ENCODE measurements around the gene RTN3. TPM values are rescaled to one million over a fixed set of nuclear protein-coding genes. Genes with fewer than 3 reads are reported as not detected.

The RTN3 gene, protein sequence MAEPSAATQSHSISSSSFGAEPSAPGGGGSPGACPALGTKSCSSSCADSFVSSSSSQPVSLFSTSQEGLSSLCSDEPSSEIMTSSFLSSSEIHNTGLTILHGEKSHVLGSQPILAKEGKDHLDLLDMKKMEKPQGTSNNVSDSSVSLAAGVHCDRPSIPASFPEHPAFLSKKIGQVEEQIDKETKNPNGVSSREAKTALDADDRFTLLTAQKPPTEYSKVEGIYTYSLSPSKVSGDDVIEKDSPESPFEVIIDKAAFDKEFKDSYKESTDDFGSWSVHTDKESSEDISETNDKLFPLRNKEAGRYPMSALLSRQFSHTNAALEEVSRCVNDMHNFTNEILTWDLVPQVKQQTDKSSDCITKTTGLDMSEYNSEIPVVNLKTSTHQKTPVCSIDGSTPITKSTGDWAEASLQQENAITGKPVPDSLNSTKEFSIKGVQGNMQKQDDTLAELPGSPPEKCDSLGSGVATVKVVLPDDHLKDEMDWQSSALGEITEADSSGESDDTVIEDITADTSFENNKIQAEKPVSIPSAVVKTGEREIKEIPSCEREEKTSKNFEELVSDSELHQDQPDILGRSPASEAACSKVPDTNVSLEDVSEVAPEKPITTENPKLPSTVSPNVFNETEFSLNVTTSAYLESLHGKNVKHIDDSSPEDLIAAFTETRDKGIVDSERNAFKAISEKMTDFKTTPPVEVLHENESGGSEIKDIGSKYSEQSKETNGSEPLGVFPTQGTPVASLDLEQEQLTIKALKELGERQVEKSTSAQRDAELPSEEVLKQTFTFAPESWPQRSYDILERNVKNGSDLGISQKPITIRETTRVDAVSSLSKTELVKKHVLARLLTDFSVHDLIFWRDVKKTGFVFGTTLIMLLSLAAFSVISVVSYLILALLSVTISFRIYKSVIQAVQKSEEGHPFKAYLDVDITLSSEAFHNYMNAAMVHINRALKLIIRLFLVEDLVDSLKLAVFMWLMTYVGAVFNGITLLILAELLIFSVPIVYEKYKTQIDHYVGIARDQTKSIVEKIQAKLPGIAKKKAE
- 61.7 and 71.7 TPM in 2 replicates for total RNA-seq

DNA sequence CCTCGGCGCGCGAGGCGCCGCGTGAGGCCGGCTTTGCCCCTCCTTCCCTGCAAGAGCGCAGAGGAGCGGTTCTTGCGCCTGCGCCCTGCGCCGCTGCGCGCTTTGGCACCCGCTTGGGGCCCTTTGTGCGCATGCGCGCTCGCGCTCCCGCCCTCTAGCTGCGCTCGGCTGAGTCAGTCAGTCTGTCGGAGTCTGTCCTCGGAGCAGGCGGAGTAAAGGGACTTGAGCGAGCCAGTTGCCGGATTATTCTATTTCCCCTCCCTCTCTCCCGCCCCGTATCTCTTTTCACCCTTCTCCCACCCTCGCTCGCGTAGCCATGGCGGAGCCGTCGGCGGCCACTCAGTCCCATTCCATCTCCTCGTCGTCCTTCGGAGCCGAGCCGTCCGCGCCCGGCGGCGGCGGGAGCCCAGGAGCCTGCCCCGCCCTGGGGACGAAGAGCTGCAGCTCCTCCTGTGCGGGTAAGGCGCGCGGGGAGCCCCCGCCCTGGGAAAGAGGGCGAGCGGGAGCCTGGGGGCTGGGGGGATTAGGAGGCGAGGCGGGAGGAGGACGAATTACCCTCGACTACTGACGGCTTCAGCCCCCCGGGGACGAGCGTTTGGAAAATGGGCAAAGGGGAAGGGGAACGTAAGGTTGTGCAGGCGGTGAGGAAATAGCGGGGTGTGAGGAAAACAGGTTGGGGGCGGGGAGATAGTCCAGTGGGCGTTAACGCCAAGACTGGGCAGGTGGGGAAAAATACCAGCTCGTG, at the start of gene RTN3:
TSS of gene RTN3 (plus strand) at position 180 of the 745 bp plus-strand sequence. CDS start at position 317, 137 bp downstream.

DNA sequence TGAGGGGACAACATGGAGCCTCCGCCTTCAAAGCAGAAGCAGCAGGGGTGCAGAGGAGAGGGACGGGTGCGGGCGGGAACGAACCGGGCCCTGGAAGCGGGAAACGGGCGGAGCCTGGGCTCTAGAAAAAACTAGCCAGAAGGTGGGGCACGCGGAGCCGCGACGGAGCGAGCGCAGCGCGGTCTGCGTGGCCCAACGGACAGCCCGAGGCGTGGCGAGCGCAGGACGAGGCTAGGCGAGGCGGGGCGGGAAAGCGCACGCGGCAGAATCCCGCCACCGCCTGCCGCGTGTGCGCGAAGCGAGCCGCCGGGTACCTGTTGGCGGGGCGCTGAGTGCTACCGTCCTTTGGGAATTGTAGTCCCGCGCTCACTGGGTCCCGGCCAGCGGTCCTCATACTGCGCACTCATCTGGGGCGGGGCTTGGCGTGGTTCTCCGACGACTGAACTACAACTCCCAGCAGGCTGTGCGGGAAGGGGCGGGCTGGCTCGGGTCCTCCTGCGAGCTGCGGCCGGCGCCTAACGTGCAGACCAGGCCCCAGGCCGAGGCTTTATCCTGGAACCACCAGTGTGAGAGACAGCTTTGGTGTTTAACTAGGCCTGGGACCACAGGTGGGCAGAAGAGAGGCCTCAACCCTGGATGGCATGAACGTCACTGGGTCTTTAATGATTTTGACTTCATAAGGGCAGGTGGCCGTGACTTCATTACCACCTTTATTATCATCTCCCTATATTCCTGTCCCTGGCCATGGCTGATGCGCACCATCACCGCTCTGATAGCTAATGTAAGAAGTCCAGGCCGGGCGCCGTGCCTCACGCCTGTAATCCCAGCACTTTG, 9.8 kb upstream of the RTN3 start, which contains the start of gene ATL3:
TSS of gene ATL3 (minus strand) at position 55 of the 834 bp plus-strand sequence. CDS start at position 14, 41 bp downstream.

DNA sequence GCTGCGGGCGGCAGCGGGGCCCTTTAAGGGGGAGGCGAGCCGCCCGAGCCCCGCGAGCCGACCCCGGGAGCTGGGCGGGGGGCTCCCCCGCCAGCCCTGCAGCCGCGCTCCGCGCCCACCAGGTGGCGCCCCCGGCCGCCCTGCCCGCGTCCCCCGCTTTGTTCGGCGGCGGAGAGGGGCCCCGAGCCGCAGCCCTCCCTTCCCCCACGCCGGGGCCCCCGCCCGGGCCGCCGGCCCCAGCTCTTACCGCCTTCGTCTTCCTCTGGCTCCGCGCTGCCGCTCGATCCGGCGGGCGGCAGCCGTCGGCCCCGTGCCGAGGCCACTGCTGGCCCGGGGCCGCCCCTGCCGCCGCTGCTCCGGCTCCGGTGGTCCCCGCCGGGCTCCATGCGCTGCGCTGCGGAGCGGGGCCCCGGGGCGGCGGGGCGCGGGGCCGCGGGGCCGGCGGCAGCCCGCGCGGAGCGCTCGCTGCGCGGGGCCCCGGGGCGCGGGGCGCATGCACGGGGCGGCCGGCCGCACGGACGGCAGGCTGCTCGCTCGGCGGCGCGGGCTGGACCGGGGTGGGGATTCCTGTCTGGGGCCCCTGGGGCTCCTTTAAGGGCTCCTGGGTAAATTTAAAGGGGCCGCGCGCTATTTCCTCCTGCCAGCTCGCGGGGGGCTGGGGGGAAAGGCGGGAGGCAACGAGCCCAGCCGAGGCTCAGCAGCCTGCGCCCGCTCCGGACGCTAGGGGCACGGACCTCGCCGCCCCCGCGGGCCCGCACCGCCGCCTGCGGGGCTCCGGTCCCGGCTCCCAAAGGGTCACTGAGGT, 87.1 kb downstream of the RTN3 start, which contains the start of gene ZFTA:
TSS of gene ZFTA (minus strand) at position 539 of the 805 bp plus-strand sequence. CDS start at position 386, 153 bp downstream.

Other genes starting within 250 kb of the RTN3 start
- gene PLAAT5, start 190.3 kb upstream of the RTN3 start, total RNA-seq = not detected in 2 replicates
- gene LGALS12, start 175.4 kb upstream of the RTN3 start, total RNA-seq = not detected in 2 replicates
- 1.1 and 2.9 TPM in 2 replicates for gene PLAAT4, start 144.7 kb upstream of the RTN3 start, total RNA-seq
- gene PLAAT2, start 118.1 kb upstream of the RTN3 start, total RNA-seq = 0.42 TPM in 1 of 2 replicates, not detected in the other
- gene PLAAT3, start 67.1 kb upstream of the RTN3 start, total RNA-seq = 0.56 TPM in 1 of 2 replicates, not detected in the other
- gene ATL3, start 10.1 kb upstream of the RTN3 start, total RNA-seq = 24.3 and 42.7 TPM in 2 replicates
- gene ZFTA, start 87.3 kb downstream of the RTN3 start, total RNA-seq = 7.3 and 7.6 TPM in 2 replicates
- 16.1 and 18.9 TPM in 2 replicates for gene SPINDOC, start 132.0 kb downstream of the RTN3 start, total RNA-seq
- 50.6 and 53.7 TPM in 2 replicates for gene MARK2, start 157.6 kb downstream of the RTN3 start, total RNA-seq
- gene RCOR2, start 235.7 kb downstream of the RTN3 start, total RNA-seq = 2.0 and 2.3 TPM in 2 replicates